Keratinocyte (primary cell): ENCODE data around the gene ST8SIA2.

Experiments used
- EZH2 ChIP-seq: IDR thresholded peaks from one replicate; pipeline ENCODE4 v1.6.1; 2012; ENCODE audit warnings: inconsistent platforms, mild to moderate bottlenecking, low read length, moderate library complexity
- TF ChIP-seq, protein P1 (sequence below), 3 experiments: IDR thresholded peaks in 1 of 3; conservative IDR thresholded peaks in 1 of 3; optimal IDR thresholded peaks in 1 of 3; 2 replicates in 2 of 3; 3 replicates in 1 of 3; pipeline versions ENCODE3 to v1.5.1; 2011; ENCODE audit warnings: low read length in 3 of 3, mild to moderate bottlenecking in 3 of 3, moderate library complexity in 2 of 3, control low read depth in 1 of 3, inconsistent platforms in 1 of 3; ENCODE audit not compliant: insufficient read depth in 2 of 3; ENCODE audit errors: extremely low read depth in 1 of 3

DNA sequence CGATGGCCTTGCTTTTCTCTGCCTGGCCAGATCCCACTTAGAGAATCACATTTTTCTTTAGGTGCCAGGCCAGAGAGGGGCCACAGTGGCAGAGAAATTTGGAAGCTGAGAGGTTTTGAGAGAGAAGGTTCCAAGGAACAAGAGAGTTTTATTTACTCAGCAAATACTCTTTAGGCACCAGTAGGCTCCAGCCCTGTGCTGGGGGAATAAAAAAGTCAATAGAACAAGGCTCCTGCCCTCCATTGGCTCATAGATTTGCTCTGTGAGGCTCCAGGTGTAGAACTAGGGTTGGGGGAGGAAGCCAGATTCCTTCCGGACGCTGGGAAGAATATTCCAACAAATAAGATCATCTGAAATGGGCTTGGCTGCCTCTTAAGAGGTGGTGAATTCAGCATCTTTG, 59.9 kb downstream of the ST8SIA2 start:
- TF ChIP-seq, protein P1, sequence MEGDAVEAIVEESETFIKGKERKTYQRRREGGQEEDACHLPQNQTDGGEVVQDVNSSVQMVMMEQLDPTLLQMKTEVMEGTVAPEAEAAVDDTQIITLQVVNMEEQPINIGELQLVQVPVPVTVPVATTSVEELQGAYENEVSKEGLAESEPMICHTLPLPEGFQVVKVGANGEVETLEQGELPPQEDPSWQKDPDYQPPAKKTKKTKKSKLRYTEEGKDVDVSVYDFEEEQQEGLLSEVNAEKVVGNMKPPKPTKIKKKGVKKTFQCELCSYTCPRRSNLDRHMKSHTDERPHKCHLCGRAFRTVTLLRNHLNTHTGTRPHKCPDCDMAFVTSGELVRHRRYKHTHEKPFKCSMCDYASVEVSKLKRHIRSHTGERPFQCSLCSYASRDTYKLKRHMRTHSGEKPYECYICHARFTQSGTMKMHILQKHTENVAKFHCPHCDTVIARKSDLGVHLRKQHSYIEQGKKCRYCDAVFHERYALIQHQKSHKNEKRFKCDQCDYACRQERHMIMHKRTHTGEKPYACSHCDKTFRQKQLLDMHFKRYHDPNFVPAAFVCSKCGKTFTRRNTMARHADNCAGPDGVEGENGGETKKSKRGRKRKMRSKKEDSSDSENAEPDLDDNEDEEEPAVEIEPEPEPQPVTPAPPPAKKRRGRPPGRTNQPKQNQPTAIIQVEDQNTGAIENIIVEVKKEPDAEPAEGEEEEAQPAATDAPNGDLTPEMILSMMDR (optimal IDR thresholded peaks at IDR 0.05 in 1 of 3, IDR thresholded peaks at IDR 0.05 in 1 of 3, conservative IDR thresholded peaks at IDR 0.05 in 1 of 3; ENCODE audit: extremely low read depth in 1 of 3, insufficient read depth in 2 of 3, low read length in 3 of 3) = no peak
- no peak for TF ChIP-seq EZH2
